Measurements from ENCODE around the gene KCNJ4.

GRCh38 chr22:38419858-38420160 lies 35.2 kb downstream of the KCNJ4 start:
- TF ChIP-seq EZH2 (IDR thresholded peaks at IDR 0.05; ENCODE audit: low read length, unreplicated experiment): no peak
- no peak for TF ChIP-seq CTCF (conservative IDR thresholded peaks at IDR 0.05; ENCODE audit: low read depth, low read length)
- TF ChIP-seq EZH2phosphoT487 (IDR thresholded peaks at IDR 0.05; ENCODE audit: borderline replicate concordance, low read length): no peak
